PFSK-1 (cell line): Measurements from ENCODE around the gene MST1.

ENCODE experiments used
- FOXP2 ChIP-seq: optimal IDR thresholded peaks from 2 replicates; pipeline ENCODE3; 2011; ENCODE audit warnings: borderline replicate concordance, control low read depth, inconsistent platforms; ENCODE audit not compliant: insufficient read depth; ENCODE audit errors: extremely low read length, extremely low read depth
- POLR2AphosphoS5 ChIP-seq: IDR thresholded peaks from 2 replicates; pipeline ENCODE4 v1.6.1; 2012; ENCODE audit warnings: low read depth, mild to moderate bottlenecking, control low read depth, low read length, moderate library complexity
- REST ChIP-seq, 2 experiments: IDR thresholded peaks; 2 replicates each; pipeline versions ENCODE4 v1.6.1 to v1.8.0; 2011 to 2012; ENCODE audit warnings: low read depth in 2 of 2, low read length in 2 of 2, control low read depth in 1 of 2, inconsistent platforms in 1 of 2, mild to moderate bottlenecking in 1 of 2, moderate library complexity in 1 of 2; ENCODE audit not compliant: insufficient read depth in 1 of 2
- SIN3A ChIP-seq: IDR thresholded peaks from 2 replicates; pipeline ENCODE4 v1.6.1; 2012; ENCODE audit warnings: mild to moderate bottlenecking, low read length, moderate library complexity, borderline replicate concordance; ENCODE audit not compliant: insufficient read depth
- TAF1 ChIP-seq: IDR thresholded peaks from 2 replicates; pipeline ENCODE4 v1.6.1; 2012; ENCODE audit warnings: low read length, control low read depth, borderline replicate concordance; ENCODE audit not compliant: insufficient read depth

Gene MST1

GRCh38 chr3:49662720-49663413, 26.4 kb downstream of the MST1 start:
- TF ChIP-seq FOXP2 (no peak), REST (IDR thresholded peaks at IDR 0.05; ENCODE audit: insufficient read depth in 1 of 2, low read depth in 2 of 2, low read length in 2 of 2) (no peak), SIN3A (no peak), TAF1 (no peak), POLR2AphosphoS5 (no peak)

- TF ChIP-seq TAF1 (no peak), FOXP2 (no peak), SIN3A (no peak), POLR2AphosphoS5 (no peak), REST (IDR thresholded peaks at IDR 0.05; ENCODE audit: insufficient read depth in 1 of 2, low read depth in 2 of 2, low read length in 2 of 2) (no peak)
Measured at GRCh38 chr3:49662021-49662420, 27.3 kb downstream of the MST1 start.

GRCh38 chr3:49661281-49661680, 28.0 kb downstream of the MST1 start:
- TF ChIP-seq FOXP2, result no peak
- no peak for TF ChIP-seq SIN3A
- no peak for TF ChIP-seq TAF1
- TF ChIP-seq POLR2AphosphoS5, result no peak
- TF ChIP-seq REST (IDR thresholded peaks at IDR 0.05; ENCODE audit: insufficient read depth in 1 of 2, low read depth in 2 of 2, low read length in 2 of 2), result no peak

- TF ChIP-seq REST (IDR thresholded peaks at IDR 0.05; ENCODE audit: insufficient read depth in 1 of 2, low read depth in 2 of 2, low read length in 2 of 2) (no peak), TAF1 (no peak), SIN3A (no peak), FOXP2 (no peak), POLR2AphosphoS5 (no peak)
Measured at GRCh38 chr3:49659756-49660155, 29.5 kb downstream of the MST1 start.

- TF ChIP-seq SIN3A, result no peak
- no peak for TF ChIP-seq REST (IDR thresholded peaks at IDR 0.05; ENCODE audit: insufficient read depth in 1 of 2, low read depth in 2 of 2, low read length in 2 of 2)
- TF ChIP-seq POLR2AphosphoS5, result no peak
- TF ChIP-seq TAF1, result no peak
- no peak for TF ChIP-seq FOXP2
Measured at GRCh38 chr3:49658711-49659110, 30.6 kb downstream of the MST1 start.
